HL-60 (cell line): ENCODE data around the gene CHIC1.
"Not testable (repeated sequence)": the region's sequence is repeated elsewhere in the genome, so short reads cannot be mapped to it uniquely, and the experiment has no call there.

Source experiments
- DNase-seq, 2 experiments: peaks; one replicate each; pipeline ENCODE4 v3.0.0-alpha.2; 2010 to 2020; ENCODE audit warnings: low read depth in 1 of 2, low spot score in 1 of 2
- H3K27ac ChIP-seq: fragments of 250-450 bp; sonication (Bioruptor Pico); replicated peaks from 2 replicates; pipeline ENCODE4 v1.5.1; 2020; ENCODE audit warnings: mild to moderate bottlenecking, moderate library complexity
- H3K27me3 ChIP-seq: fragments of 250-450 bp; sonication (Bioruptor Pico); 2 replicates; pipeline ENCODE4 v1.5.1; 2021; ENCODE audit warnings: mild to moderate bottlenecking, moderate library complexity; ENCODE audit not compliant: insufficient read depth, poor library complexity, severe bottlenecking
- H3K4me3 ChIP-seq: replicated peaks from 2 replicates; pipeline ENCODE4 v1.5.1; 2011; ENCODE audit warnings: mild to moderate bottlenecking, control low read depth, low read length; ENCODE audit not compliant: insufficient read depth
- CTCF ChIP-seq: IDR thresholded peaks from one replicate; pipeline ENCODE4 v1.5.1; 2011; ENCODE audit warnings: low read length, control low read depth, inconsistent platforms; ENCODE audit not compliant: insufficient read depth
- GABPA ChIP-seq: IDR thresholded peaks from 2 replicates; pipeline ENCODE4 v1.6.1; 2012; ENCODE audit warnings: low read depth
- POLR2AphosphoS5 ChIP-seq: IDR thresholded peaks from 2 replicates; pipeline ENCODE4 v1.6.1; 2012; ENCODE audit warnings: low read depth
- REST ChIP-seq: IDR thresholded peaks from 2 replicates; pipeline ENCODE4 v1.6.1; 2012; ENCODE audit warnings: low read depth; ENCODE audit not compliant: insufficient replicate concordance
- SPI1 ChIP-seq: IDR thresholded peaks from 2 replicates; pipeline ENCODE4 v1.6.1; 2012; ENCODE audit warnings: low read depth, mild to moderate bottlenecking, borderline replicate concordance

CHIC1 gene

DNA sequence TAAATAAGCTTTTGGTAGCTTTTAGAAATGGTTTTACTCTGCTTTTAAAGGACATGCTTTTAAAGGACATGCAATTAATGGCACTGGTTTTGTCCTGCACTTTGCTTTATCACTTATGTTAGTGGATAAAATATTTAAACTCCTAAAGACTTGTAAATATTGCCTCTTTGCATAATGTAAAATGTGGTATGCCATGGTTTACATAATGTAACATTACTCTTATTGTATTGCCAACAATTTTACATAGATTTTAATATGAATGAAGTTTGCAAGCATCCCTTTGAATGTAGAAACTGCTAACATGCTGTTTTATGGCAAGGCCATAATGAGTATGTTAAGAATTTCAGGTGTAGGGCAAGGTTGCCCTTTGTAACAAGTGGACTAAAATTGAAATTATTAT is 118.4 kb downstream of the CHIC1 start:
- no peak for DNase-seq
- Histone ChIP-seq H3K27ac (no peak overlapping the region), H3K4me3 (no peak overlapping the region), H3K27me3 (no peaks in the 10 kb centered on the region)
- TF ChIP-seq POLR2AphosphoS5 = no peak
- no peak for TF ChIP-seq GABPA
- TF ChIP-seq REST = no peak
- no peak for TF ChIP-seq CTCF
- no peak for TF ChIP-seq SPI1

- Histone ChIP-seq H3K4me3 (no peak overlapping the region), H3K27ac (no peak overlapping the region), H3K27me3 (no peaks in the 10 kb centered on the region)
- no peak for TF ChIP-seq CTCF
- TF ChIP-seq POLR2AphosphoS5 = no peak
- TF ChIP-seq GABPA = no peak
- no peak for TF ChIP-seq SPI1
- no peak for TF ChIP-seq REST
- no peak for DNase-seq
Observed at GRCh38 chrX:73683236-73683859, 120.4 kb downstream of the CHIC1 start.

DNA sequence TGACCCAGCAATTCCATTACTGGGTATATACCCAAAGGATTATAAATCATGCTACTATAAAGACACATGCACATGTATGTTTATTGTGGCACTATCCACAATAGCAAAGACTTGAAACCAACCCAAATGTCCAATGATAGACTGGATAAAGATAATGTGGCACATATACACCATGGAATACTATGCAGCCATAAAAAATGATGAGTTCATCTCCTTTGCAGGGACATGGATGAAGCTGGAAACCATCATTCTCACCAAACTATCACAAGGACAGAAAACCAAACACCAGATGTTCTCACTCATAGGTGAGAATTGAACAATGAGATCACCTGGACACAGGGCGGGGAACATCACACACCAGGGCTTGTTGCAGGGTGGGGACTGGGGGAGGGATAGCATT is 144.0 kb downstream of the CHIC1 start:
- DNase-seq, H3K4me3 ChIP-seq, H3K27me3 ChIP-seq, H3K27ac ChIP-seq: not testable (repeated sequence)

- H3K27me3 ChIP-seq = no peaks in the 10 kb centered on the region
- no peak for DNase-seq
- TF ChIP-seq GABPA (no peak), REST (no peak), CTCF (no peak), POLR2AphosphoS5 (no peak), SPI1 (no peak)
- no peak overlapping the region for H3K4me3 ChIP-seq
- H3K27ac ChIP-seq = no peak overlapping the region
Observed at GRCh38 chrX:73728602-73729001, 165.6 kb downstream of the CHIC1 start.
